Small intestine (tissue), 7 donors: ENCODE data around the gene LYPD6. TPM values are rescaled to one million over a fixed set of nuclear protein-coding genes. Genes with fewer than 3 reads are reported as not detected.

Source experiments
- DNase-seq, 2 donors: peaks; one replicate each; pipeline versions ENCODE4 v3.0.0 to v3.0.0-alpha.2; 2013
- FAIRE-seq: peaks from 2 replicates; lab custom pipeline; 2012; peaks lifted over from hg19 to GRCh38; lab: Jason Lieb, UNC
- H3K27ac ChIP-seq, 3 donors: one replicate each; pipeline ENCODE4 v1.5.1; 2013; ENCODE audit warnings: low read length in 2 of 3, mild to moderate bottlenecking in 2 of 3, control low read depth in 1 of 3, inconsistent platforms in 1 of 3, low read depth in 1 of 3, moderate library complexity in 1 of 3
- H3K27me3 ChIP-seq, 3 donors: one replicate each; pipeline ENCODE4 v1.6.1; 2013; ENCODE audit warnings: low read length in 3 of 3, inconsistent platforms in 1 of 3; ENCODE audit not compliant: control insufficient read depth in 3 of 3, insufficient read depth in 3 of 3
- H3K36me3 ChIP-seq, 3 donors: one replicate each; pipeline ENCODE4 v1.6.1; 2013; ENCODE audit warnings: low read length in 3 of 3, inconsistent platforms in 1 of 3, low read depth in 1 of 3, mild to moderate bottlenecking in 1 of 3, moderate library complexity in 1 of 3; ENCODE audit not compliant: control insufficient read depth in 3 of 3, insufficient read depth in 2 of 3
- H3K4me1 ChIP-seq, 3 donors: one replicate each; pipeline ENCODE4 v1.6.1; 2013; ENCODE audit warnings: low read length in 2 of 3, inconsistent platforms in 1 of 3, low read depth in 1 of 3, mild to moderate bottlenecking in 1 of 3, moderate library complexity in 1 of 3; ENCODE audit not compliant: control insufficient read depth in 3 of 3, insufficient read depth in 2 of 3
- H3K4me3 ChIP-seq, 3 donors: one replicate each; pipeline ENCODE4 v1.5.1; 2013; ENCODE audit warnings: low read length in 3 of 3, control low read depth in 1 of 3, inconsistent platforms in 1 of 3, low read depth in 1 of 3, mild to moderate bottlenecking in 1 of 3, moderate library complexity in 1 of 3
- H3K9me3 ChIP-seq, 2 donors: one replicate each; pipeline ENCODE4 v1.6.1; 2013; ENCODE audit warnings: low read depth in 1 of 2, low read length in 1 of 2; ENCODE audit not compliant: control insufficient read depth in 2 of 2, insufficient read depth in 1 of 2
- WGBS, 3 donors: extraction: QIAGEN DNeasy Blood & Tissue Kit; methylation state at CpG; one replicate each; pipeline ENCODE4 v1.1.7; 2013; 5-methylcytosine and 5-hydroxymethylcytosine counted together
- polyA plus RNA-seq, 4 donors: library from polyadenylated mRNA; stranded (reverse) in 3 of 4; unstranded in 1 of 4; fragments of 200-250 nt in 3 of 4; fragments of 120-200 nt in 1 of 4; gene quantifications; one replicate each; pipeline versions ENCODE4 v1.2.1 to v1.2.3, GENCODE V29; 2013
- donor health status: healthy with polysubstance abuse.
- donor health status: control.
- donor health status: control.
- donor health status: Bipolar disorder and iron deficiency.
- donor health status: healthy.

The LYPD6 gene
- polyA plus RNA-seq, 4 donors = 1.8 to 4.6 (median 2.8) TPM

DNA sequence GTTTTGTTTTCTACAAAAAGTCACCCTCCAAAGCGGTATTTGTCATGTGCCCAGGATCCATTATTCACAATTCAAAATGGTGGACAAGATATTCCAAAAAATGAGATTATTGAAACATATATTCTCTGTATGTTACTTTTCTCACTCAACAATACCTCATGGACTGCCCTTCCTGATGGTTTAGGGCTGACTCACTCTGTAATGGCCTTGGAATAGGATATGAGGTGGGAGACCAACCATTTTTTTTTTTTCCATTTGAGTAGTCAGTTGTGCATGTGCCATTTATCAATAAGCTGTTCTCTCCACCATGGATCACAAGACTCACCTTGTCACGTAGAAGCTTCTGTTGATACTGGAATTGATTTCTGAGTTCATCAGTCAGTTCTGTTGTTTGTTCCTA is 64.5 kb downstream of the LYPD6 start:
- Histone ChIP-seq H3K9me3 (no peaks in the 10 kb centered on the region), H3K36me3 (no peaks in the 10 kb centered on the region), H3K27ac (no peak overlapping the region), H3K27me3 (no peaks in the 10 kb centered on the region), H3K4me3 (no peak overlapping the region), H3K4me1 (no peaks in the 10 kb centered on the region)
- 90 to 92% (median 91%) methylated on average over 2 of the region's 2 CpGs for WGBS, 3 donors
- DNase-seq (no peak), FAIRE-seq (no peak)

DNA sequence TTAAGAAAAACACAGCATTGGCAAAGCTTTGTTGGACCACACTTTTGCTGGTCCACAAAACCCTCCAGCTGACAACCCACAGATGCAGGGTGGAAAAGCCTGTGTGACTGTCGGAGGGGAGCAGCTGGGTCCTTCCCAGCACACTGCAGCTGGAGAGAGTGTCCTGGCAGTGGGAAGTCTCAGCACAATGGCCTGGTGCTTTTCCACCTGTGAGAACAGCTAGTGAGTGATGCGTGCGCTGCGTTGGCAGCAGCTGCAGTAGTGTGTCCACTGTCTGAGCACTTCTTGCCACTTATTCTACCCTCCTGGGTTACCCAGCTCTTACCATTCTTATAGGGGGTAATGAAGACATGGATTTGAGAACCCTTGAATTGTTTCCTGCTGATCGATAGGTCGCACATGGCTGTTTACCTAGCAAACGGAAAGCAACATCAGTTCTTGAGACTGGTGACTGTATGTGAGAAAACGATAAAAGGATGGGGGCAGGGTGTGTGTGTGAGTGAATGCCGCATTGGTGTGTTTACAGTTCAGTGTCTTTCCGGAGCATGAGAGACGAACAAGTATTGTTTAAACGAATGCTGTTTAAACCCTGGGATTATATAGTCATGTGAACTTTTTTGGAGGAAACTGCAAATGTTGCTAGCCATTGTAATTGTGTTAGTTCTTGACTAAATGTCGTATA is 69.7 kb downstream of the LYPD6 start:
- no peak for FAIRE-seq
- Histone ChIP-seq H3K27me3 (no peaks in the 10 kb centered on the region), H3K36me3 (no peaks in the 10 kb centered on the region), H3K27ac (no peak overlapping the region), H3K4me3 (no peak overlapping the region), H3K9me3 (no peaks in the 10 kb centered on the region), H3K4me1 (no peaks in the 10 kb centered on the region)
- WGBS, 3 donors = 50 to 70% (median 69%) methylated on average over 13 of the region's 13 CpGs
- DNase-seq = no peak

DNA sequence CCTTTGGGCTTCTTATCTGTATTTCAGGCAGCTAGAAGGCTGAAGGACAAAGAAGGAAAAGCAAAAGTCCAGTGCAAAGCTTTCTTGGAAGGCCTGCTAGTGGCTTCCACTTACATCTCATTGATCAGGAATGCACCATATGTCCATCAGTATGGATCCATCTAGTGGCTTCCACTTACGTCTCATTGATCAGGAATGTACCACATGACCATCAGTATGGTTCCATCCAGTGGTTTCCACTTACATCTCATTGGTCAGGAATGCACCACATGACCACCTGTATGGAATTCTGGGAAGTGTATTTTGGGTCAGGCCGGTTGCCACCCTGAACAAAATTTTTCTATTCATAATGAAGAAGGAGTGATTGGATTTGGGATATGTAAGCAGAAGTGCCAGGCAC is 70.6 kb downstream of the LYPD6 start:
- Histone ChIP-seq H3K36me3 (no peaks in the 10 kb centered on the region), H3K4me3 (no peak overlapping the region), H3K27me3 (no peaks in the 10 kb centered on the region), H3K4me1 (no peaks in the 10 kb centered on the region), H3K27ac (no peak overlapping the region), H3K9me3 (no peaks in the 10 kb centered on the region)
- 89 to 98% (median 96%) methylated on average over 2 of the region's 2 CpGs for WGBS, 3 donors
- FAIRE-seq (no peak), DNase-seq (no peak)

DNA sequence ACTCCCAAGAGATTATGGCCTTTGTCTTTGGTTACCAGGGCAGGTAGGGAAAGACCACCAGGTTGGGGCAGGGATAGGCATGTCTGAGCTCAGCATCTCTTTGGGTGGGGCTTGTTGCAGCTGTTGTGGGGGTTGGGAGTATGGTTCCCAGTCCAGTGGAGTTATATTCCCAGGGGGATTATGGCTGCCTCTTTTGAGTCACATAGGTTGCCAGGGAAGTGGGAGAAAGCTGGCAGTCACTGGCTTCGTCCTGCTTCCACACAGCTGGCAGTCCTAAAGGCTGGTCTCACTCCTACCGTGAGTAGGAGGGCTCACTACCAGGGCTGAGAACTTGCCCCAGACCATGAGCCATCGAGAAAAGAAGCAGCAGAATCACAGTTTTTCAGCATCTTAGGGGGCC is 79.1 kb downstream of the LYPD6 start:
- DNase-seq (no peak), FAIRE-seq (no peak)
- Histone ChIP-seq H3K4me3 (no peak overlapping the region), H3K9me3 (no peaks in the 10 kb centered on the region), H3K36me3 (no peaks in the 10 kb centered on the region), H3K4me1 (no peaks in the 10 kb centered on the region), H3K27me3 (no peaks in the 10 kb centered on the region), H3K27ac (no peak overlapping the region)
- WGBS, 3 donors = 72 to 94% (median 76%) methylated on average over 3 of the region's 3 CpGs

DNA sequence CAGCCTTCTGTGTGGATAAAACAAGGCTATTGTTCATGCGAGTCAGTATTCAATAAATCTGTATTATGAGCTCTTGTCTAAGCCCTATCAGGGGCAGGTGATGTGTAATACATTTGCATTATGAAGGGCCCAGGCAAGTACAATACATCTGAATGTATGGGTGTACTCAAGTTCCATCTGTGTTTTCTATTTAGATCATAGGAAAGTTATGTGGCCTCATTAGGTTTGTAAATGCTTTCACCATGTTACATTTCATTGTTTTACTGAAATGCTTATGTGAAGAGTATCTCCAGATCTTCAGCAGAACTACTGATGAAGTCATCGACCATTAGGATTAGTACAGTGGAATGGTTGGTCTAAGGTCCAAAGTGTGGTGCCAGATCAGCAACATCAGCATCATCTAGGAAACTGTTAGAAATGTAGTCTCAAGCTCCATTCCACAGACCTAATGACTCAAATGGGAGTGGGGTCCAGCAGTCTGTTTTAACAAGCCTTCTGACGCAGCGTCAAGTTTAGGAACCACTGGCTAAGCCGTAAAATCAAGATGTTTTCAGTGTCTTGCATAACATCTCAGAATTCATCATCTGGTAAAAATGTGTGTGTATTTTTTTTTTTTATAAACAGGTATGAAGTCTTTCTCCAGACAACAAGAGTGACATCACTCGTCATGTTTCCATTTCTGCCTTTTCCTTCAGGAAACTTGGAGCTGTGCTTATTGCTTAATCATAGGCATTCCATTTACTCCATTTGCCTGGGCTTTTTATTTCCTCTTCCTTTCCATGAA is 80.5 kb downstream of the LYPD6 start:
- no peak for FAIRE-seq
- H3K9me3 ChIP-seq = no peaks in the 10 kb centered on the region
- no peak overlapping the region for H3K4me3 ChIP-seq
- peak overlapping the region in 2 of 3 donors; percentile 20 to 66 for H3K27ac ChIP-seq
- peak; percentile 65 to 81 for DNase-seq
- H3K4me1 ChIP-seq = no peaks in the 10 kb centered on the region
- H3K27me3 ChIP-seq = no peaks in the 10 kb centered on the region
- 83 to 90% (median 86%) methylated on average over 6 of the region's 6 CpGs for WGBS, 3 donors
- no peaks in the 10 kb centered on the region for H3K36me3 ChIP-seq

DNA sequence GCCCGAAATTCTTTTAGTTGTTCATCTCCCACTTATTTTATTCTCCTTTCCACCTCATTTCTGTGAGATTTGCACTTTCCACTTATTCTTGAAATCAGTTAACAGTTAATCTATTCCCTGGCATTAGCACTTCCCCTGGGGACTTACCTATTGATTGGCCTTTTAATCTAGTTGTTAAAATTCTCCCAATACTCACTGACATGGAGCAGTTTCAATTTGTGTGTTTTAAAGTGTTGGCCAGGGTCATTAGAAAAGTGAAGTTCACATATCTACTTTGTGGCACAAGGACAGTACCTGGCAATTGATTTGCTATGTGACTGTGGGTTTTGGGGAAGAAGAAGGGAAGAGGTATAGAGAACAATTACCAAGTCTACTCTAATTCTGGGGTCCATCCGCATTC is 83.1 kb downstream of the LYPD6 start:
- WGBS, 3 donors = 93 to 100% (median 93%) methylated on average over 2 of the region's 2 CpGs
- H3K9me3 ChIP-seq = no peaks in the 10 kb centered on the region
- H3K4me1 ChIP-seq = peaks cover 0 to 4% (median 0%) of the 10 kb centered on the region in 3 donors
- no peak for FAIRE-seq
- H3K4me3 ChIP-seq = no peak overlapping the region
- H3K27ac ChIP-seq = no peak overlapping the region
- no peak for DNase-seq
- H3K27me3 ChIP-seq = no peaks in the 10 kb centered on the region
- H3K36me3 ChIP-seq = no peaks in the 10 kb centered on the region

DNA sequence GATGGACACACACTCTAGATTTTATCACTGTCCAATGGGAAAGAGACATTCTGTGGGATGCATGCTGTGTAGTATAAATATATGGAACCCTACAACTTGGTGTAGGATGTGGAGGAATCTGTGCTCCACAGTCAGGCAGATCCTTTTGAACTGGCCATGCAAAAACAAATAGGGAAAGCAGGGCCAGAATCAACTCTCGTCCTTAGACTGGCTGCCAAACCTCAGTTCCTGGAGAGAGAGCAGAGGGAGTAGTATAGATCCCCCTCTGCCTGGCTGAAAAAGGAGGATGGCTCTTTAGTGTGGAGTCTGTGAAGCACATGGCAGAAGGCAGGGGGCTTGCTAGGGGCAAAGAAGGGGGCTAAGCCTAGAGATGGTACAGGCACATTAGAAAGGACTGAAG is 84.7 kb downstream of the LYPD6 start:
- H3K9me3 ChIP-seq = no peaks in the 10 kb centered on the region
- no peaks in the 10 kb centered on the region for H3K27me3 ChIP-seq
- DNase-seq (no peak), FAIRE-seq (no peak)
- 62 to 80% (median 63%) methylated on average over 1 of the region's 1 CpG for WGBS, 3 donors
- no peak overlapping the region for H3K4me3 ChIP-seq
- H3K4me1 ChIP-seq = peaks cover 0 to 20% (median 0%) of the 10 kb centered on the region in 3 donors
- H3K36me3 ChIP-seq = no peaks in the 10 kb centered on the region
- H3K27ac ChIP-seq = no peak overlapping the region

DNA sequence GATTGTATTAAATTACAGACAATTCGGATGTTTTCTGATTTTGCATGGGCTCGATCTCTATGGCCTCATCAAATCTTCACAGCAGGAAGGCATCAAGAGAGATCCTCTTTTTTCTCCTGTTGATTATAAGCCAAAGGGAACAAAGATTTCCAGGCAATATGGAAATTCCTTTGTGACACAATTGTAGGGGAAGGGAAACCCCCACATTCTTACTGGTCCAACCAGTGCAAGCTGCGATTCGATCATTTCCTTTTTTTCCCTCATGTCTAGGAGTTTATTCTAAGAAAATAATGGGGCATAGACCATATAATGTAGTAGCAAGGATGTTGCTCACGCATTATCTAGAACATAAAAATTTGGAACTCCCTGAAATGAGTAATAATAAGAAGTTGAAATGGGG is 87.7 kb downstream of the LYPD6 start:
- no peak overlapping the region for H3K27ac ChIP-seq
- no peak for DNase-seq
- H3K4me3 ChIP-seq = no peak overlapping the region
- no peaks in the 10 kb centered on the region for H3K36me3 ChIP-seq
- H3K27me3 ChIP-seq = no peaks in the 10 kb centered on the region
- H3K4me1 ChIP-seq = peaks cover 0 to 39% (median 5%) of the 10 kb centered on the region in 3 donors
- H3K9me3 ChIP-seq = no peaks in the 10 kb centered on the region
- WGBS, 3 donors = 87 to 97% (median 97%) methylated on average over 5 of the region's 5 CpGs
- FAIRE-seq = no peak
